ENCODE results near the gene CENPN.

DNA sequence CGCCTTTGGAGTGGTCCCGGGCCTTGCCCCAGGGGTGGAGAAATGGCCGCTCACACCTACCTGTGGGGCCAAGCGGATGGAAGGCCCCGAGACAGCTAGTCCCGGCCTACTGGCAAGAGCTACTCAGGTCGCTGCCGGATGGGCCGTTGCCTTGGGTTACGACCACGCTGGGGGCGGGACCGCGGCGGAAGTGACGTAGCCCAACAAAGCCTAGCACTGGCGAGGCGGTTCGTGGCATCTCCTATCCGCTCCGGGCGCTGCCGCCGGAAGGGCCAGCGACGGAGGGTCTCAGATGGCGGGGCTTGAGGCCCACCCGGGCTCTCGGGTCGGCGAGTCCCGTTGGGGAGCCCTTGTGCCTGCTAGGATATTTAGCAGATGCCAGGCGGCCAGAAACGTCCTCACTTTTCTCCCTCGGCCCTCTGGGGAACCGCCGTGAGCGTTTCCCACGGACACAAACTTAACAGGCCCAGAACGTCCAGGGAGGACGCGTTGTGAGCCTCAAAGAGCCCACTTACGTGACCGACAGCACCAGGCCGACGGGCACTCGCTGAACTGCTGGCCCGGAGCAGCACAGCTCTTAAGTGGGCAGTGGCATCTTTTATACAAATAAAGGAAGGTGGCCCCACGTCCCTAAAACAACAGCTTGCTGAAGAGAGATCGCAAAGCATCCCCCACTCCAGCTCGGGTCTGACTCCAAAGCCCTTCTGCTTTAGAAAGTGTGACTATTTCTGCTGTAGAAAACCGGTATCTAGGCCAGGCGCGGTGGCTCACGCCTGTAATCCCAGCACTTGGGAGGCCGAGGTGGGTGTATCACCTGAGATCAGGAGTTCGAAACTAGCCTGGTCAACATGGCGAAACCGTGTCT, 70.3 kb downstream of the CENPN start, which contains the start of gene C16orf46:
- TF ChIP-seq, protein P1, sequence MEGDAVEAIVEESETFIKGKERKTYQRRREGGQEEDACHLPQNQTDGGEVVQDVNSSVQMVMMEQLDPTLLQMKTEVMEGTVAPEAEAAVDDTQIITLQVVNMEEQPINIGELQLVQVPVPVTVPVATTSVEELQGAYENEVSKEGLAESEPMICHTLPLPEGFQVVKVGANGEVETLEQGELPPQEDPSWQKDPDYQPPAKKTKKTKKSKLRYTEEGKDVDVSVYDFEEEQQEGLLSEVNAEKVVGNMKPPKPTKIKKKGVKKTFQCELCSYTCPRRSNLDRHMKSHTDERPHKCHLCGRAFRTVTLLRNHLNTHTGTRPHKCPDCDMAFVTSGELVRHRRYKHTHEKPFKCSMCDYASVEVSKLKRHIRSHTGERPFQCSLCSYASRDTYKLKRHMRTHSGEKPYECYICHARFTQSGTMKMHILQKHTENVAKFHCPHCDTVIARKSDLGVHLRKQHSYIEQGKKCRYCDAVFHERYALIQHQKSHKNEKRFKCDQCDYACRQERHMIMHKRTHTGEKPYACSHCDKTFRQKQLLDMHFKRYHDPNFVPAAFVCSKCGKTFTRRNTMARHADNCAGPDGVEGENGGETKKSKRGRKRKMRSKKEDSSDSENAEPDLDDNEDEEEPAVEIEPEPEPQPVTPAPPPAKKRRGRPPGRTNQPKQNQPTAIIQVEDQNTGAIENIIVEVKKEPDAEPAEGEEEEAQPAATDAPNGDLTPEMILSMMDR (IDR thresholded peaks at IDR 0.05): peak in 1 of 5 experiments; percentile 16
- TF ChIP-seq POLR2A (IDR thresholded peaks at IDR 0.05): peak; percentile 91
- peak; percentile 92 to 96 (median 95) for TF ChIP-seq POLR2AphosphoS5 (IDR thresholded peaks at IDR 0.05)
